Stimulated activated CD4-positive, alpha-beta T cell treated with anti-CD3 and anti-CD28 coated beads, Interleukin-4, amount 100 ng/mL, for 4 hours (primary cell): Measurements from ENCODE around the gene ERGIC1.
"Not testable (repeated sequence)": the region's sequence is repeated elsewhere in the genome, so short reads cannot be mapped to it uniquely, and the experiment has no call there.

ENCODE experiments used
- DNase-seq, 2 experiments: peaks; one replicate each; pipeline ENCODE4 v3.0.0-alpha.2; 2020

Gene ERGIC1

DNA sequence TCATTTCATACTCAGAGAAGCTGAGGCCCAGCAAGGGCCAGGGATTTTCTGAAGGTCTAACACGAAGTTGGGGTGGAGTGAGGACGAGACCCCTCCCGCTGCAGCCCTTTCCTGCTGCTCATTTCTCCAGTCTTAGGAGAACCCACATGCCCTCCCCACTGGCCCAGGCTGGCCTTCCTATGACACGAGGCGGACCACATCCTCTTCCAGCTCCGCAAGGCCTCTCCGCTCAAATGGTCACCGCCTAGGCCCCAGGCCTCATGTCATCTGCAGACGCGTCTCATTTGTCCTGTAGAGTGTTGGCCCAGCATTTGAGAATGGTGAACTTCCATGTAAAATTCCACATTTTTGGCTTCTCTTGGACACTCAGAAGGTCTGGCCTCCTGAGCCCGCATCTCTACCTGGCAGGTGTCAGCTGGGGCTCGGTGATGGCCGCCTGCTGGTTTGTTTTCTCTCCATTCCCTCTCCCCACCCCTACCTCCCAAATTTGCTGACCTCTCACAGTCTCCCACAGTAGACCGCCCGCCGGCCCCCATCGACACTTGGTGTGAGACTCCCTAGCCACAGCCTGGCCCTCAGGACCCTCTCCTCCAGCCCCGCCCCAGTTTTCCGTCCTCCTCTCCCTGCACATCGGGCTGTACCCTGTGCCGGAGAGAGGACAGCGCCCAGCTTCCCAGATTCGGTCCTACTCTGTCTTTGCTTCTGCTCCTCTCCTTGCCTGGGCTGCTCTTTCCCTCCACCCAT is 51.7 kb downstream of the ERGIC1 start:
- no peak for DNase-seq

DNA sequence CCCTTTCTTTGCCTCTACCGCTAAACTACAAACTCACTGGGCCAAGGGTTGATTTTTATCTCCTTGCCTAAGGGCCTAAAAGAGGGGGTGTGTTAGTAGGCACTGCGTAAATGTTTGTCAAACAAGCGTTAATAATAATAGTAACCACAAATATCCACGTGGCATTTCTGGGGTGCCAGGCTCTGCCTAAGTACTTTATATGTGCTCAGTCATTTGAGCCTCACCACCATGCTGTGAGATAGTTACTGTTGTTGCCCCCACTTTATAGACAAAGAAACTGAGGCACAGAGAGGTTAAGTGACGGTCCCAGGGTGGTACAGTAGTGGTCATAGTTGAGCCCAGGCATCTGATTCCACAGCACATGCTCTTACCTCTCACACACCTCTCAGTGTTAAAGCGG is 52.4 kb downstream of the ERGIC1 start:
- DNase-seq: no peak

DNA sequence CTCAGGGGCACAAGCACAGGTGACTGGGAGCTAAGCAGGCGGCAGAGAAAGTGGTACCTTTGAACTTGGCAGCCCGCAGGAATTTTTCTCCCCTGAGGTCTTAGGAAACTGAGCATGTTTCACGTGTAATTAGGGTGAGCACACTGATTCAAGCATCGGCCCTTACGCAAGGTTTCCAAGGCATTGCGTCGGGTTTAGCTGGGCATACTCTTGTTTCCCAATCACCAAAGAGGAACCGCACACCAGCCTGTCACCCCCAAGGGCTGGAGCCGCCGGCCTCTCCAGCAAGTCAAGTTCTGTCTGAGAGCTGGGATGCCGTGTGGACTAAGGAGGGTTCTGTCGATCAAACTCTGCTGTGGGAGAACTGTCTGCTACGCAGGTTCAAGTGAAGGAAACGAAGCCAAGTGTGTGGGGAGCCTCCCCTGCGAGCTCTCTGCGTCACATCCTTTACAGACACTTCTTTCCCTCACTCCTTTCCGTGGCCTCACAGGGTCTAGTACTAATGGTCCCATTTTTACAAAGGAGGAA is 53.0 kb downstream of the ERGIC1 start:
- no peak for DNase-seq

DNA sequence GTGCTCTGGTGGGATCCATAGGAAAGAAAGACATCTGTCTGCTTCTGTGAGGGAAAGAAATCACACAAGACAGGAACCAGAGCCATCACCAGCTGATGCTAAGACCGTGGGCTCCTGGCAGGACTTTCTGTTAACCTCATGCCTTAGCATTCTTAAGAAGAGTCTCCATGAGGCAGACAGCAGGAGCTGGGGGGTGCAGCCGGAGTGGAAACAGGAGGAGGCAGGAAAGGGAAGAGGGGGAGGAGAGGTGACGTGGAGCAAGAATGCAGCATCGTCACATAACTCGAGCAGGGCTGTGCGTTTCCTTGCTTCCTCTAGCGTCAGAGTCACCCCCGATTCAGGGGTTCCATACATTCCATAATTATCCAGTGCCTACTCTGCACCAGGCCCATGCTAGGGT is 53.6 kb downstream of the ERGIC1 start:
- no peak for DNase-seq

DNA sequence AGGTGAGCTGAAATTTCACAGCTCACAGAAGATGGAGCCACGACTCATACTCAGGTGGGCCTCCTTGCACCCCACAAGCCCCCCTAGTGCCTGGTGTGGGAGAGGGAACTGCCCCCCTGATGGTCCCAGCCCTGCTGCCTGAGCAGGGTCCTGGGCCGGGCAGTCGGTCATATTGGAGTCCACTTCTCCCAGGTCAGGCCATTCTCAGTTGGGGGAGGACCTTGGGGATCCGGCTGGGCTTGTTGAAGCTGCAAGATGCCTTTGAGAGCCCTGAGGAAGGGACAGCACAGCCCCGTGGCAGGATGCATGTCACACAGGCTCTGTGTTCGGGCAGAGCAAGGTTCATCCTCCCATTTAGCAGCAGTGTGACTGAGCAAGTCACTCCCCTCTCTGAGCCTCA is 56.6 kb downstream of the ERGIC1 start:
- no peak for DNase-seq

DNA sequence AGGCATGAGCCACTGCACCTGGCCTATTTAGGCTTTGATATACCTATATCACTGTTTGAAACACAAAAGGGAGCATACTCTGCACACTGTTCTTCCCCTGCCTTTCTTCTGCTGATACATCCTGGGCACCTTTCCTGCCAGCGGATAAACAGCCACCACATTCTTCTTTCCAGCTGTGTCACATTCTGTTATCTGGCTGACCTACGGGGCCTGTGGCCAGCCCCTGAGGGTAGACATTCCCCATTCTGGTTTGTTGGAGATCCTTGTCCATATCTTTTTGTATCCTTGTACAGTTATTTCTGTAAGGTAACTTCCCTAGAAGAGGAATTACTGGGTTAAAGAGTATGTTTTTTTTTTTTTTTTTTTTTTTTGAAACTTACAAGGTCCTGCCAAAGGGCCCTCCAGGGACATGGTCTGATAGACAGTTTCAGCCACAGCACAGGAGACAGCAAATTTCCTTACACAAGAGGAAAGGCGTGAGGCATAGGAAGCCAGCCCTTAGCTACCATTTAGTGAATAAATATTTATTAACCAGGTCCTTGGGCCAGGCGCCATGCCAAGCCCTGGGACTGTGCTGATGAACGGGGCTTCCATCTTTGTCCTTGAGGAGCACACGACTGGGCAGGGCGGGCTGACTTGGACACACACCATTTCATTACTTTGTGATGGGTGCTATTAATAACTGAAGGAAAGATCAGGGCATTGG is 57.8 kb downstream of the ERGIC1 start:
- DNase-seq: no peak

DNA sequence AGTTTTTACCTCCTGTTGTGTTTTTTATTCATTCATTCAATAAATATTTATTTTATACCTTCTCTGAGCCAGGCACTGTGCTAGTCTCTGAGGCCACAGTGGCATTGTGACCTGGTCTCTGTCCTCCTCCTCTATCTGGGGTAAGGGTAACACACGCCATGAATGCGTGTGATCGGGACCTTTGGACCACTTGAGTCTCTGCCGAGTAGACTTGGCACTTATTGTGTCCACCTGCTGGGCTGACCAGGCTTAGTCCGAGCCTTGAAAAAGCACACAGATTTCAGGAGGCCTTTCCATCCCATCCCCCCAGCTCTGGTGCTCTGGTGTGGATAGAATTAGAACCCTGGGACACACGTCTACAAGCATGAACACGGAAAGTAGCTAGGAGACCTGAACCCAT is 58.7 kb downstream of the ERGIC1 start:
- DNase-seq: no peak

DNA sequence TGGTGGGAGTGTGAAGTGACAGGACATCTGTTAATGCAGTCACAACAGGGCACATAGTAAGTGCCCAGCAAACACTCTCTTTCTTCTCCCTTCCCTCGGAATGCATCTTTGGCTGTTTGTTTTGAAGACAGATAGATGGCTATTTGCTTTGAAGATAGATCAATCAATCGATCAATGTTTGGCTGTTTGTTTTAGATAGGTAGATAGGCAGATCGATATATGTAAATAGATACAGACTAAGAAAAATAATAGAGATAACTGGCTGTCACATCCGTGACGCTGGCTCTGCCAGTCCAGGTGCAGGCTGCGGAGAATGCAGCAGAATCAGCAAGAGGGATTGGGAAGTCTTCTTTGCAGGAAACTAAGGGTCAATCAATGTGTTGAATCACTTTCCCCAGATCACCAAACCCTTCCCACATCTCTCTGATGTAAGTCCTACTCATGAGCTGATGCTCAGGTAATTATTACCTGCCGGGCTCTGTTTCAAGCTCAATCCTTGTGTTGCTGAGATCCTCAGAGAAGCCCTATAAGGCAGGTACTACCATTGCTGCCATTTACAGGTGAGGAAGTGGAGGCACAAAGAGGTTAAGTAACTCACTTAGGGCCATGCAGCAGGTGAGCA is 60.8 kb downstream of the ERGIC1 start:
- DNase-seq: no peak

DNA sequence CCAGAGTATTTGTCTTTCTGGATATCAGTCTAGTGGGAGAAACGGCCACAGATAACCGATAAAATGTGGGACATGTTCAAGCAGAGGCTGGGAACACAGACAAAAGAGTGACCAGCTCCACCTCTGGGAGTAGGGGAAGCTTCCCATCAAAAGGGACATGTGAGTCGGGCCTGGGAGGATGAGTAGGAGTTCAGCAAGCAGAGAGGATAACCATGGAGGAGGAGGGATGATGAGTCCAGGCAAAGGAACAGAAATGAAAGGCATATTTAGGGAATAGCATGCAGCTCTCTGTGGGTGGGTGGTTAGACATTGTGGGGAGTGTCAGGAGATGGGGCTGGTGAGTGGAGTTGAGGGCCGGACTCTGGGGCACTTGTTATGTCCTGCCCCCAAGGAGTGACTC is 61.5 kb downstream of the ERGIC1 start:
- no peak for DNase-seq

DNA sequence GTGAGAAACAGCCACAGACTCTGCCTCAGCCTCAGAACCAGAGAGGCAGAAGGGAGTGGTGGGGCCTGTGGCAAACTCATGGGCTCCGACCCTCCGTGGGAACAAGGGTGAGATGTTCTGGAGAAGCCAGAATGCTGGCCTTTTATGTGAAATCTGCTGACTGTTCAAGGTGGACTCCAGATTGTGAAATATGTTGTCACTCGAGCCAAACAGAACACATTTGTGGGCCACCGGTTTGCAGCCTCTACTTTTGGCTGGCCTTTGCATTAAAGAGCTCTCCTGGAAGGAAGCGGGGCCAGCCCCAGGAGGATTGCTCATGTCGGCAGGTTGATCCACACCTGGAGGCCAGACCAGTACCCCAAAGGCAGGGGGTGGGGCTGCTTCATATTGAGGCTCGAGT is 62.4 kb downstream of the ERGIC1 start:
- DNase-seq: no peak

DNA sequence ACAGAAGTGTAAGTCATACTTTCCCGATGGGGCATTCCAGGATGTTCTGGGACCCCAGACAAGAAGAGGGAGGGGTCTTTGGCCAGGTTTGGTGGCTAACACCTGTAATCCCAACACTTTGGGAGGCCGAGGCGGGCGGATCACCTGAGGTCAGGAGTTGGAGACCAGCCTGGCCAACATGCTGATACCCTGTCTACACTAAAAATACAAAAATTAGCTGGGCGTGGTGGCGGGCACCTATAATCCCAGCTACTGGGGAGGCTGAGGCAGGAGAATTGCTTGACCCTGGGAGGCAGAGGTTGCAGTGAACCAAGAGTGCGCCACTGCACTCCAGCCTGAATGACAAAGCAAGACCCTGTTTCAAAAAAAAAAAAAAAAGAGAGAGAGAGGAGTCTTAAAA is 63.0 kb downstream of the ERGIC1 start:
- not testable (repeated sequence) for DNase-seq

DNA sequence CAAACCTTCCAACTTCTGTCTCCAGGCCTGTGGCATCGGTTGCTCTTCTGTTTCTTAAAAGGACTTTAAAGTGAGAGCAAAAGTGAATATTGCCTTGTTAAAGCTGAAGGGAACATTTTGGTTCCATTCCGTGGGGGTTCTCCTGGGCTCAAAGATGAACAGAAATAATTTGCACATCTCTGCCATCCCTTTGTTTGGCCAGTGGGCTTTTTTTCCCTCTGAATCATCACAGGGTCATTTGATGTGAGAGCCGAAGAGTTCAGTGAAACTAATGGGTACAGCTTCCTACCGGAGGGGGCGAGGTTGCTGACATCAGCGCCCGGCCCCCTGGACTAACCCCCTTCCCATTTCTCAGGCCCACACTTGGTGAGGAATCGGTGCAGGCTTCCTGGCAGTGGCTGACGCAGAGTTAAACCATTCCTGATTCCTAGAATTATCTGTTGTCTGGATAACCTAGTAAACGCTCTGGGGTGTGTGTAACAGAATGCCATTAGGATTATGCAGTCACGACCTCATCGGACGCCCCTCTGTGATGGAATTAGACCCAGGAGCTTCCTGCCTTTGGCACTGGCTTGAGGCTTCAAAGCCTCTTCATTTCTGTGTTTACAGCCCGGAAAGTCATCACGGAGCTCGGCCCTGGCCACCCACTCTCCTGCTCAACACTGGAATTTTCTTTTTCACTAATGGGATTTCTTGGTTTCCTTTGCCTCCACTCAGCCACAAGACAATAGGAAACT is 63.6 kb downstream of the ERGIC1 start:
- no peak for DNase-seq

DNA sequence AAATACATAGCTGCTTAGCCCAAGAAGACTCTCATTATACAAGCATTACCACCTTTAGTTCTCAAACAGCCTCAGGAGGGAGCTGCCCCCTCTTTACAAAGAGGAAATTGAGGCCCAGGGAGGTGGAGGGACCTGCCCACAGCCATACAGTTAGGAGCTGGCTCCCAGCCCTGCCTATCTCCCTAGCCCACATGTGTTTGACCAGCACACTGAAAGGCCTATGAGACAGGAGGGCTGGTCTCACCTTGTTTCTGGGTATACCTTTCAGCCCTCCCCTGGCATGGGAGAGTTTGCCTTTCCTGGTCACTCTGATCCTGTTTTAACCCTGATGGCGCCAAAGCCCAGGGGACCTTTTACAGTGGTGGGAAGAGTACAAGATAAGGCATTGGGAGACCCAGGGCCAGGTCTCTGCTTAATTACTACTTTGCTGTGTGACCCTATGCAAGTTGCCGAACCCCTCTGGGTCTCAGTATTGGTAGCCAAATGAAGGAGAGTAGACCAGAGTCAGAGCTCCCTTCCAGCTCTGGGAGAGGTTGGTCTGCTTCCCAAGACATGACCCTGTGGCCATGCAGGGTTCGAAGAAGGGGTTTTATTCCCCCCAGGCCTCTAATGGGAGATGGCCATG is 64.3 kb downstream of the ERGIC1 start:
- no peak for DNase-seq

DNA sequence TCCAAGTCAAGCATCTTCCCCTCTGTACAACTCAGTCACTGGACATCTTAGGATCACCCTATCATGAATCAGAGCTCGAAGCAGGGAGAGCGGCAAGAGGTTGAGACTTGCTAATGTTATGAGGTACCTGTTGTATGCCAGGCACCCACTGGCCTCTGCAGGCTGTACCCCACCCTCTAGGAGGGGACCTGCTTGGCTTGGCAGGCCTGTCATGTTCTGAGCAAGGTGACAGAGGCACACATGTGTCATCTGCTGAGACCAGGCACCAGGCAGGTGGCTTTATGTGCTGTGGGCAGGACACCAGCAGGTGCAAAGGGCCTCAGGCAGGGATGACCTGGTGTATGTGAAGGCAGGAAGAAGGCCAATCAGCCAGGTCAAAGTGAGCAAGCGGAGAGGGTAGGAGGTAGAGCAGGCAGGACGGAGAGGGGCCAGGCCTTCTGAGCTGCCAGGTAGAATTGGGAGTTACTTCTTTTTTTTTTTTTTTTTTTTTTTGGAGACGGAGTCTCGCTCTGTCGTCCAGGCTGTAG is 64.9 kb downstream of the ERGIC1 start:
- no peak for DNase-seq

DNA sequence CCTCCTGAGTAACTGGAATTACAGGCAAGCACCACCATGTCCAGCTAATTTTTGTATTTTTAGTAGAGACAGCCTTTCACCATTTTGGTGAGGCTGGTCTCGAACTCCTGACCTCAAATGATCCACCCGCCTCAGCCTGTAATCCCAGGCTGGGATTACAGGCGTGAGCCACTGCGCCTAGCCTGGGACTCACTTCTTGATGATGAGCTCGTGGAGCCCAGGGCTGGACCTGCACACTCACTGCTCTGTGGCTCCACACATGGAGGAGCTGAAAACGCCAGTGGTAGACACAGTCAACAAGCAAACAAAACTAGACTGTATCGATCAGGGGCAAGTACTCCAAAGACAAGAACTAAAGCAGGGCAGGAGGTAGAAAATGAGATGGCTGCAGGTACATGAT is 65.4 kb downstream of the ERGIC1 start:
- no peak for DNase-seq

DNA sequence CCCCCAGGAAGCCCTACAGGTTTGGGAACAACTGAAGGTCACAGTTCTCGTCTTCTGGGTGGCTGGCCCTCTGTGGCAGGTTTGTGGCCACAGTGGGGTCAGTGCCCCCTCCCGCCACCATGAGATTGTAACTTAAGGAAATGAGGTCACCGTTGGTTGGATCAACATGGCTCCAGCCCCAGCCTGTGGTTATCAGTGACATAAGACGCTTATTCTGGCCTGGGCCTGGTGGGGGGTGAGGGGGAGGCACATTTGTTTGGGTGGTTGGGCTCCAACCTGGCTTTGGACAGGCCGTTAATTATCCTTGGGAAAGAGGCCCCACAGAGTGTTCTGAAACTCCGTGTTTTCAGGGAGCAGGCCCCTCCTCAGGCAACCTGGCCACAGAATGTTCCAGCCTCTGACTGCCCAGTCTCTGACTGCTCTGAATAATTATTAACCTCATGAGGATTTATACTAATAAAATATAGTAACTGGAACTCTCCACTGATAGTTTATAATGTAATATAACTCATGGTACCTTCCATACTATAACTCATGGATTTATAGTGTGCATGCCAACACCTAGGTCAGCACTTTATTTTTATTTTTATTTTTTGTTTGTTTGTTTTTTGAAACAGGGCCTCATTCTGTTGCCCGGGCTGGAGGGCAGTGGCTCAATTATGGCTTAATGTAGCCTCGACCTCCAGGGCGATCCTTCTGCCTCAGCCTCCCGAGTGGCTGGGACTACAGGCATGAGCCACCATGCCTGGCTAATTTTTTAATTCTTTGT is 67.1 kb downstream of the ERGIC1 start:
- no peak for DNase-seq

DNA sequence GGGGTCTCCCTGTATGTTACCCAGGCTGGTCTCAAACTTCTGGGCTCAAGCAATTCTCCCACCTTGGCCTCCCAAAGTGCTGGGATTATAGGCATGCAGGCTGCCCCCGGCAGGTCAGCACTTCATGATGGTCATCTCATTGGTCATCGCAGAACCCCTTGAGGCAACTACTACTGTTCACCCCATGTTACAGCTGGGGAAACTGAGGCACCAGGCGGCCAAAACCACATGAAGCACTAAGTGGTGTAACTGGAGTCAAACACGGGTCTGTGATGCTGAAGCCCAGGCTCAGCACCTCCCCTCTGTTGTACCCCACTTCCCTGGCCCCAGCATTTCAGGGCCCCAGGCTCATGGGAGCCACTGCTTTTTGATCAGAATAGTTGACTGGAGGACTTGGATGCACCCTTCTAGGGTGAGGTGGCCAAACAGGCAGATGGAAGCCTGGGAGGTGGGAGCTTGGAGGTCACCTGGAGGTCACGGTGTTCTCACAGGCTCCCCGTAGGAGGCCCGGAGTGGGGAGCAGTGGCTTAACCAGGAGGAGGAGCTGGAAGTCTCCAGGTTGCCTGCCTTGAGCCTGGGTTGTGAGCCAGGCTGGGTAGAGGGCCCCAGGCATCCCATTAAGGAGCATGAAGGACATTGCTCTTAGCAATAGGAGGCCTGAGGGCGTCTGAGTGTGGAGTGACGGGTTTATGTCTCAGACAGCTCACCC is 67.9 kb downstream of the ERGIC1 start:
- no peak for DNase-seq

DNA sequence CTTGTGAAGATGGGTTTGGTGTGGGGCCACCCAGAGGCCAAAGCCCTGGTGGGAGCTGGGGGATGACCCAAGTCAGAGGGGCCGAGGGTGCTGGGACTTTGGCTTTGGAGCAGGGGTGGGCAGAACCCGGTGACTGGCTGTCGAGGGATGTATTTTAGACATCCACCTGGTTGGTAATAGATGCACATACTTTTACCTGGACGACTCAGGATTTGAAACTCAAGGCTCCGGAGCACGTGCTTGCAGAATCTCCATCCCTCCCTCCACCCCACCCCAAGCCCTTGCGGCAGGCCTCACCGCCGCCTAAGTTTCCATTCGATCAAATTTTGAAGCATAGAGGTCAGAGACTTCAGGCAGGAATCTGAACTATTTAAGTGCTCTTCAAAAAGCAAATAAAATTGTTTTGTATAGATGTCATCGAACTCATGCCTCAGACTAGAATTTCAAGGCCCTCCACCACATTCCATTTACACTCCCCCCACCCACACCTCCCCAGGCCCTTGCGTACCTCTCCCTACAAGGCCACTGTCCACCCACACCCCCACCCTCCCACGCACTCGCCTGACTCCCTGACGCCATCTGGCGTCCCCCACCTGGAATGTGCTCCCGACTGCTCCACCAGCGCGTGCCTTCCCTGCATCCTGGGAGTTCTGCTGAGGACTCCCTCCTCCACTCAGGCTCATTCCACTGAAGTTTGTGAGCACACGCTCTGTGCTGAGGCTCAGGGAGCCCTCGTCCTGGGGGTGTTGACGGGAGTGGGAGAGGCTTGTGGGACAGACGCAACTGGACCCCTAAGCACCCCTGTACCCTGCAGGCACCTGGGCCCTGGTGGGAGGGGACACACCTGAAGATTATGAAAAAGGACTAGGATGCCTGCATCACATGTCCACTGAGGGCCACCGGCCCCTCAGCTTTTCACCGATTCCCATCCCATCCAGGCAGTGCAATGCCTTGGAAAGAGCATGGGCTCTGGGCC is 68.7 kb downstream of the ERGIC1 start:
- DNase-seq: no peak

DNA sequence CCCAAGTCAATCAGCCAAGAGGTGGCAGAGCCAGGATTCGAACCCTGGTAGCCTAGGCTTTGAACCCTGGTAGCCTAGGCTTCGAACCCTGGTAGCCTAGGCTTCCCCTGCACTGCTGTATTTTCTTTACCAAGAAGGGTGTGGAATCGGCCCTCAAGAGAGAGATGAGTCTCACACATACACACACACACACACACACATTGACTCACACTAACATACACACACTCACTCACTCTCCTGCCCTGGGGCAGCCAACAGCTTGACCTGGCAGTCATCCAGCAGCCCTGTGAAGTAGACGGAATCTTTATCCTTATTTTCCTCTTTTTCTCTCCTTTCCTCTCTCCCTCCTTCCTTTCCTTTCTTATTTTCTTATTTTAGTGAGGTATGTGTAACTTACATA is 69.7 kb downstream of the ERGIC1 start:
- DNase-seq: no peak

DNA sequence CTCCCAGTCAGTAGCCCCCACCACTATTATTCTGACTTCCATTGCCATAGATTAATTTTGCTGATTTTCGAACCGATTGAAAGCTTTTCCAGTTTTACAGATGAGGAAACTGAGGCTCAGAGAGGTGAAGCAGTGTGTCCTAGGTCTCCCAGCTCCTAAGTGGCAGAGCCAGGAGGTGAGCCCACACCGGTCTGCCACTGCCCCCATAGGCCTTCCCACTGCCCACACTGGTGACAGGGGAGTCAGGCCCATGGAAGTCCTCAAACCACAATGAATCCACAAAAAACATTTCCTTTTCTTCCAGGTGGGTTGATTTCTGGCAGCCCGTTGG is 70.2 kb downstream of the ERGIC1 start:
- no peak for DNase-seq
